NCI-H1417 treated with DMSO at 0.1 percent for 48 hours (cell line): ENCODE measurements around the gene SP100.
"Not testable (repeated sequence)": the region's sequence is repeated elsewhere in the genome, so short reads cannot be mapped to it uniquely, and the experiment has no call there.

Experiments used
- DNase-seq: peaks from one replicate; lab custom pipeline; 2025; lab: John Stamatoyannopoulos, UW

SP100 gene

DNA sequence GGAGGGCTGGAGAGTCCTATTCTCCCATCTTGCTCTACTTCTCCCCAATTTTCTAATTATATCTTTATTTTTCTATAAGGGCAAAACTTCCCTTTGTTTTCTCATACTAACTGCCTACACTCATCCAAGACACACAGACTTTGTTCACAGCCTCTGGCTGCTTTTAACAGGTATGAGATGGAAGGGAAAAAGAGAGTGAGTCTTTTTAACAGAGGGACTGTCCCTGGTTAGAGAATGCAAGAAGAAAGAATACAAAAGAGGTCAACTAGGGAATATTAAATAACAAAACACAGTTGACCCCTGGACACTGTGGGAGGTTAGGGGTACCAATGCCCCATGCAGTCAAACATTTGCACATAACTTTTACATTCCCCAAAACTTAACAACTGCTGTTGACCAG lies 41.8 kb downstream of the SP100 start:
- DNase-seq, result no peak

- no peak for DNase-seq
These were observed 43.2 kb downstream of the SP100 start for GRCh38 chr2:230459216-230459615.

DNA sequence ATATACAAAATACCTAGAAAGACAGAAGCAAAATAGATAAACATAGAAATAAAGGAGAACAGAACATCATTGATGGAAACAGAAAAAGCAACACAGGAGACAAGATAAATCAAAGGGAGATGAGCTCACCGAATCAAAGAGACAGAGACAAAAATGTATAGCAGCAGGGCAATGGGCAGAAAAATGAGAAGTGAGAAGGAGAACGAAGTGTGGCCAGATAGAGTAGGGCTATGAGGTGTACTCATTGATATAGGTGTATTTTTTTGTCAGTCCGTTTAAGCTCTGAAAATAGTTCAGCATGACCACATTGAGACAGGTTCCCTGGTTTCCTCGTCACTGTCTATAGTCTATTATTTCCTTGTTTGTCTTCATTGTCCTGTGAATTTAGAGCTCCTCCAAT lies 55.1 kb downstream of the SP100 start:
- no peak for DNase-seq

DNA sequence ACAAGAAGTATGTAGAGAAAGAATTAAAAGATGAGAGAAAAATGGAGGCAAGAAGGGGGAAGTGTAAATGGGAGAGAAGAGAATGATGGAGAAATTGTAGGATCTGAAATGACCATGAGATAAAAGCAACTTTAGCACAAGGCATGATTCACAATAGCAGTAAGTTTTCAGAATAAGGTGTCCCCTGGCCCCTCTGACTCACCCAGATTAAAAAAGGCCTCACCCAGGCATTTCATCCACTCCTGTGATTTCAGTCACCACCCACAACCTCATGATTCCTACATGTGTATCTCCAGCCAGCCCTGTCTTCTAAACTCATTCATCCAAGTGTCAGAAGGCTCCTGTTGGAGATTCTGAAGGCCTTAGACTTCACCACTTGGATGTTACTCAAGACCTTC lies 56.6 kb downstream of the SP100 start:
- DNase-seq, result no peak

- no peak for DNase-seq
These were observed 57.4 kb downstream of the SP100 start for GRCh38 chr2:230473378-230473777.

GRCh38 chr2:230475143-230475542 lies 59.1 kb downstream of the SP100 start:
- DNase-seq, result no peak

DNA sequence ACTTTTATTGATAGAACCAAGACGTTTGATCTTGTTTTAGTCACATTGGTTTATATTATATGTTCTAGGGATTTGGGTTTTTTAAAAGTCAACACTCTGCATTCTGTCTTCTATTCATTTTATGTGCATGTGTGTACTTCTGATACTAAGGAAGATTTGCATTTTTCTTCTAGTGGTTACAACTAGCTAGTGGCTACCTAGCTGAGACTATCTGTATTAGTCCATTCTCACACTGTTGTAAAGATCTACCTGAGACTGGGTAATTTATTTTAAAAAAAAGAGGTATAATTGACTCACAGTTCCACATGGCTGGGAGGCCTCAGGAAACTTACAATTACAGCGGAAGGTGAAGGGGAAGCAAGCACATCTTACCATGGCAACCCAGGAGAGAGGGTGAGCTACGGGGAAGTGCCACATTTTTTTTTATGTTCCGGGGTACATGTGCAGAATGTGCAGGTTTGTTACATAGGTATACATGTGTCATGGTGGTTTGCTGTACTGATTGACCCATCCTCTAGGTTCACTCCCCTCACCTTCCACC lies 69.9 kb downstream of the SP100 start:
- no peak for DNase-seq

- DNase-seq, result not testable (repeated sequence)
These were observed 75.2 kb downstream of the SP100 start for GRCh38 chr2:230491219-230491618.

DNA sequence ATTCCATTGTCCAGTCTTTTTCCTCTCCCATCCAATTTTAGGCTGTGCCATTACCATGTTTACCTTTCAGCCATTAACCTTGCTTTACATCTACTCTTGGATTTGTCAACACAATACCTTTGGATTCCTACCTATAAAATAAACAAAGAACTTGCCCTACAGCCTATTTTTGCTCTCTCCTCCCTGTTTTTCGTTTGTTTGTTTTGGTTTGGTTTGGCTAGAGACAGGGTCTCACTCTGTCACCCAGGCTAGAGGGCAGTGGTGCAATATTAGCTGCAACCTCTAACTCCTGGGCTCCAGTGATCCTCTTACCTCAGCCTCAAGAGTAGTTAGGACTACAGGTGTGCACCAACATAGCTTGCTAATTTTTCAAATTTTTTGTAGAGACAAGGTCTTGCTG lies 76.1 kb downstream of the SP100 start:
- no peak for DNase-seq

GRCh38 chr2:230494980-230495379 lies 79.0 kb downstream of the SP100 start:
- DNase-seq, result no peak

- no peak for DNase-seq
These were observed 80.9 kb downstream of the SP100 start for GRCh38 chr2:230496891-230497290.

DNA sequence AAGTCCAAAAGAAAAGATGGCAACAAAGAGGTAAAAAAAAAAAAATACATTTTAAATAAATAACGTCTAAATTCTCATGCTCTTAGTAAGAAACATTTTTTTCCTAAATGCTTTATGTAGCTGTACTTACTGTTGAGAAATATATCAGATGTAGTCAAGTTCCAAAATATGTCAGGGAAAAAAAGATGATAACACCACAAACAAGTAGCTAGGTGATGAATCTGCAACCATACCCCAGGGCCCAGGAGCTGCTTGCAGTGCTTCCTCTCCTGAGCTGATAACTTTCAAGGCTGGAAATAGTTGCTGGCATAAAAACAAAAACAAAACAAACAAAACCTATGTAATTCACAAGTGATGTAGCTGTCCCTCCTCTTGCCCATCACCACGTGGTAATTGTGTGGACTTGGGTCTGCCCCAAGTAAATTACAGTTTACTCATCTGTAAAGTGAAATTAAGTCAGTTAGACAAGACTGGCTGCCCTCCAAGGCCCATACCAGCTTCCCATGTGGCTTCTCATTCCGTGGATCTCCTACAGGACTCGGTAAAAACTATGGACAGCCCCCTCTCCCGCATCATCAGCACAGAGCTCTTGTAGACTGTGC lies 82.6 kb downstream of the SP100 start:
- DNase-seq, result no peak

DNA sequence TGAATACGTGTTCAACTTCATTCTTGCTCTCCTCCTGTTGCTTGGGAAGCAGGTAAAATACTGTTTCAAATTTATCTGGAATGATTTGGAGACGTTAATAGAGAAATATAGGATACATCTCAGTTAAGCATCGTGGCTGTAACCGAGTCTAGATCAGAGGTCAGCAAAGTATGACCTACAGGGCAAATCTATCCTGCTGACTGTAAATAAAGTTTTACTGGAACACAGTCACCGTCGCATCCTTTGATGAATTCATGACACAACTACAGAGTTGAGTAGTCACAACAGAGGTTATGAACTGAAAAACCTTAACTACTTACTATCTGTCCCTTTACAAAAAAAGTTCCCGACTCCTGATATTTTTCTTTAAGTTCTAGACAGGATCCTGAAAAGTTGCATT lies 86.6 kb downstream of the SP100 start:
- DNase-seq, result no peak

DNA sequence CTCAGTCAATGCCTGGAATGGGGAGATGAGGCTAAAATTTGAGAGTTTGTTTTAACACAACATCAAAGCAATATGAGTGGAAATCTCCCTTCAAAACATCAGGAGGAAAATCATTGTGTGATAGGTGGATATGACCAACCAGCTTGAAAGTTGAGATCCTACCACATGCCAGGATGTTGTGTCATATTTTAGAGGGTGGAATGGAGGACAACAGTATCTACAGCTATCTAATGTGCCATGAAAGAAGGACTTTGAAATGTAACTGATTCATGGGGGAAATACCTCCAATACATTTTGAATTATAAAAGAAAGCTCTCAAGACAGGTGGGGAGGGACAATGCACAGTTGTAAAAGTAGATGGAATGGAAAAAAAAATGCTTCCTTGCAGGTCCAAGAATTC lies 87.8 kb downstream of the SP100 start:
- DNase-seq, result no peak

GRCh38 chr2:230505162-230505561 lies 89.2 kb downstream of the SP100 start:
- DNase-seq, result no peak

DNA sequence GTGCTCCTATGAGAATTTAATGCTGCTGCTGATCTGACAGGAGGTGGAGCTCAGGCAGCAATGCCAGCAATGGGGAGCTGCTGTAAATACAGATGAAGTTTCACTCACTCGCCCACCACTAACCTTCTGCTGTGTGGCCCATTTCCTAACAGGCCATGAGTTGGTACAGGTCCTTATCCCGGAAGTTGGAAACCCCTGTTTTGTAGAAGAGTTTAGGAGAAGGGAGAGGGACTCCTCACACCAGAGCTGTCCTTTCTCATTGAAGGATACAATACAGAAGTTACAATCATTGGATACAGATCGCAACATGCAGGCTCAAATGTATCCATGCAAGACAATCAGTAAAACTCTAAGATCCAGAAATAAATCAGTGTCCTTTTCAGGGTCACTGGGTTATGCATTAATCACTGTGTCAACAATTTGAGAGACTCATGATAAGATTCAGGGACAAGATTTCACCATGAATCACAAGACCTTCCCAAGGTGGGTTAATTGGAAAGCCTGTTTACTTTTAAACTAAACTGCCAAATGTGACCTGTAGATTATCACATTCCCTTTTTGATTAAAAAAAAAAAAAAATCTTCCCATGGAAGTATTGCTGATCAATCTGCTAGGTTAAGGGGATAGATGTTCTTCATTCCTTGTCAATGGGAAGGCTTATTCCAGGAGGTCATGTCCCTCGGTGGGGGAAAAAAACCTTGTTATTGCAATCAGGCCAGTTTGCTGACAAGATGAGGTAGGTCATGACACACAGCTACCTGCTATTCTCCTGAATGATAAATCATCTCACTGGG lies 97.2 kb downstream of the SP100 start:
- no peak for DNase-seq

DNA sequence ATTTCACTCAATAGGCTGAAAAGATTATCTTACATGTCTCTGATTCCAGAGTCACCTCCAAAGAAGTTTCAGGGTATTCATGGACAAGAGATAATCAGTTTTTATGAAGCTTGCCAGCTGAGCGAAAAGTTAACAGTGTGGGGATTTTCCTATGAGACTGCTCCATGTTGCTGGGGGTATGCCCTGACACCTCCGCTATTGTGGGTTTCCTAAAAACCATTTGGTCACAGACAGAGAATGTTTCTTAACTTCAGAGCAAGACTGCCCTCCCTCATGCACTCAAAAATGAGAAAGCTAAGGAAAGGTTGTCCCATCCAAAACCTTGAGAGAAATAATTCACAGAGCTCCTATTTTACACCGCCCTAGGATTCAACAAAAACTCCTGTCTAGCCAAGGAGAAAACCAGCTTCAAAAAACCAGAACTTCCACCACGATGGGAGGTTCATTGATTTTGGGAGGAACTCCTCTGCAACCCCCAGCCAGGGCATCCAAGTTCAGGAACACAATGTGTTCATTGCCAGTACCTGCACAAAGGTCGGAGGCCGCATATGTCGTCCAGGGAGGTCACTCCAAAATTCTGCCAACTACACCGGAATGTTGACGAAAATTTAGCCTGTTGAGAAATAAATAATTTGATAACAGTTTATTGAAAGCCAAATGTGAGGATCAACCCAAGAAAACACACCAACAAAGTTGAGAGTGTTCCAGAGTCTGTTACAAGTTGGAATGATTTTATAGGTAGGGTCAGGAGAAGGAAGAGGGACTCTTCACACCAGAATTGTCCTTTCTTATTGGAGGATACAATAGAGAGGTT lies 104.3 kb downstream of the SP100 start:
- no peak for DNase-seq

GRCh38 chr2:230520875-230521155 lies 104.8 kb downstream of the SP100 start:
- DNase-seq, result no peak

- no peak for DNase-seq
These were observed 105.4 kb downstream of the SP100 start for GRCh38 chr2:230521386-230521785.

DNA sequence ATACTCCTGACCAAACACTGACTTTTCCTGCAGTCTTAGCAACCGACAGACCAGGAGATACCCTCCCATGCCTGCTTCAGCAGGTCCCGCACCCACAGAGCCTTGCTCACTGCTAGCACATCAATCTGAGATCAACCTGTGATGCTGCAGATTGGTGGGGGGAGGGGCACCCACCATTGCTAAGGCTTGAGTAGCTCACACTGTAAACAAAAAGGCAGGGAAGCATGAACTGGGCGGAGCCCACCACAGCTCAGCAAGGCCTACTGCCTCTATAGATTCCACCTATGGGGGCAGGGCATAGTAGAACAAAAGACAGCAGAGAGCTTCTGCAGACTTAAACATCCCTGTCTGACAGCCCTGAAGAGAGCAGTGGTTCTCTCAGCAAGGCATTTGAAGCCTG lies 109.7 kb downstream of the SP100 start:
- no peak for DNase-seq

GRCh38 chr2:230537531-230537976 lies 121.6 kb downstream of the SP100 start:
- no peak for DNase-seq

DNA sequence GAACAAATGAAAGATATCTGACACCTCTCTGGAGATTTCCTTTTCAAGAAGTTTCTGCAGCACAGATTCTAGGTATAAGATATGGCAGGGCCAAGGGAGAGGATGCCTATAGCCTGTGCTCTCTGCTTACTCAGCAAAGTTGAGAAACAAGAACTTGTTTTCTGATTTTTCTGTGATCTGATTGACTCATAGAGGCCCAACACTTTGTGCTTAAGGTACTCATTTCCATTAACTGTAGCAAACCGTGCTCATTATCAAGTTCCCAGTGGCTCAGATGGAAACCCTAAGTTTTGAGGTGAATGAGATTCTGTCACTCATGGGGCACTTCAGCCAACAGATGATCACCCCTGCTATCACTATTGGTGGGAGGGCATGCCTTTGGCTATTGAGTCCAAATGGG lies 124.3 kb downstream of the SP100 start:
- DNase-seq, result no peak

GRCh38 chr2:230541934-230542380 lies 126.0 kb downstream of the SP100 start:
- no peak for DNase-seq
